GM12878 (cell line): ENCODE measurements around the gene IRF7. TPM values are rescaled to one million over a fixed set of nuclear protein-coding genes. Genes with fewer than 3 reads are reported as not detected.
A peak's percentile ranks its signal among the peaks of the same experiment; 100 is the strongest.

Experiments used
- ATAC-seq: fragments of 200-7000 bp; cut with Tn5 transposase; 3 replicates; pipeline ENCODE4 v1.9.1; 2020; ENCODE audit warnings: mild to moderate bottlenecking, moderate library complexity
- BruUV-seq: library from RNA; stranded (reverse); fragments of 400-500 nt; replicated peaks from 2 replicates; lab custom pipeline; 2021; lab: Mats Ljungman, UMichigan
- CTCF ChIA-PET: fragments of 300-600 bp; sonication (Branson Sonifier 250); formaldehyde crosslinking; extraction: SDS; loops from one replicate; lab custom pipeline; 2021; ENCODE audit warnings: inconsistent platforms; lab: Yijun Ruan, JAX
- POLR2A ChIA-PET: fragments of 350-600 bp; formaldehyde crosslinking; extraction: SDS; loops from one replicate; lab custom pipeline; 2021; ENCODE audit warnings: inconsistent platforms; lab: Charles Lee
- RAD21 ChIA-PET: fragments of 300-600 bp; sonication (Branson Sonifier 250); formaldehyde crosslinking; loops from one replicate; lab custom pipeline; 2023; ENCODE audit warnings: antibody characterized with exemption; ENCODE audit not compliant: unreplicated experiment; lab: Charles Lee
- SMC1A ChIA-PET: fragments of 300-600 bp; sonication (Branson Sonifier 250); formaldehyde crosslinking; loops from one replicate; lab custom pipeline; 2023; ENCODE audit not compliant: unreplicated experiment, uncharacterized antibody; lab: Charles Lee
- DNase-seq: peaks from one replicate; pipeline ENCODE4 v3.0.0-alpha.2; 2011; ENCODE audit warnings: low read depth, low spot score
- FAIRE-seq: peaks from 3 replicates; lab custom pipeline; 2011; peaks lifted over from hg19 to GRCh38; lab: Jason Lieb, UNC
- H2AFZ ChIP-seq: 2 replicates; pipeline ENCODE4 v1.6.0; 2011; ENCODE audit warnings: low read depth, low read length, control low read depth; ENCODE audit not compliant: control insufficient read depth
- H3K27ac ChIP-seq: 2 replicates; pipeline ENCODE4 v1.5.1; 2011; ENCODE audit warnings: control low read depth; ENCODE audit not compliant: control insufficient read depth, insufficient read depth
- H3K27me3 ChIP-seq, 2 experiments: replicated peaks in 1 of 2; 2 replicates each; pipeline versions ENCODE4 v1.6.0 to v1.6.1; 2011; ENCODE audit warnings: low read length in 1 of 2; ENCODE audit not compliant: control insufficient read depth in 2 of 2, insufficient read depth in 2 of 2
- H3K36me3 ChIP-seq, 2 experiments: 2 replicates each; pipeline ENCODE4 v1.5.1; 2011; ENCODE audit warnings: low read length in 1 of 2; ENCODE audit not compliant: control insufficient read depth in 2 of 2, insufficient read depth in 2 of 2
- H3K4me1 ChIP-seq: 2 replicates; pipeline ENCODE4 v1.6.1; 2011; ENCODE audit warnings: mild to moderate bottlenecking, low read length, moderate library complexity, mixed read lengths; ENCODE audit not compliant: control insufficient read depth, insufficient read depth
- H3K4me2 ChIP-seq: 2 replicates; pipeline ENCODE4 v1.6.0; 2011; ENCODE audit warnings: control low read depth; ENCODE audit not compliant: control insufficient read depth, insufficient read depth
- H3K4me3 ChIP-seq: fragments of 200-600 bp; sonication (generic); 2 replicates; pipeline ENCODE4 v1.5.1; 2016
- H3K79me2 ChIP-seq: 2 replicates; pipeline ENCODE4 v1.6.0; 2011; ENCODE audit warnings: low read length; ENCODE audit not compliant: control insufficient read depth, insufficient read depth
- H3K9ac ChIP-seq: 2 replicates; pipeline ENCODE4 v1.8.0; 2011; ENCODE audit warnings: low read length, control low read depth, mixed read lengths; ENCODE audit not compliant: control insufficient read depth, insufficient read depth
- H3K9me3 ChIP-seq: replicated peaks from 3 replicates; pipeline ENCODE4 v1.5.1; 2011; ENCODE audit warnings: mild to moderate bottlenecking, low read length; ENCODE audit not compliant: control insufficient read depth, insufficient read depth
- H4K20me1 ChIP-seq: 2 replicates; pipeline ENCODE4 v1.6.0; 2011; ENCODE audit not compliant: control insufficient read depth, insufficient read depth
- CTCF ChIP-seq, 3 experiments: IDR thresholded peaks in 2 of 3; conservative IDR thresholded peaks in 1 of 3; 2 replicates each; pipeline ENCODE4 v1.5.1; 2011; ENCODE audit warnings: low read depth in 3 of 3, low read length in 3 of 3, mild to moderate bottlenecking in 3 of 3, control low read depth in 2 of 3, moderate library complexity in 2 of 3, inconsistent platforms in 1 of 3, mixed read lengths in 1 of 3; ENCODE audit not compliant: control insufficient read depth in 2 of 3, insufficient read depth in 1 of 3; ENCODE audit errors: extremely low read depth in 1 of 3
- EED ChIP-seq: sonication (generic); IDR thresholded peaks from 2 replicates; pipeline ENCODE4 v1.6.1; 2016; ENCODE audit warnings: antibody characterized with exemption, low read depth
- GABPA ChIP-seq: IDR thresholded peaks from 2 replicates; pipeline ENCODE4 v1.6.1; 2014; ENCODE audit warnings: antibody characterized with exemption, low read depth, mild to moderate bottlenecking, inconsistent platforms
- IKZF2 ChIP-seq, 2 experiments: fragments of 450-650 bp; IDR thresholded peaks; 2 replicates each; pipeline ENCODE4 v1.6.1; 2017; ENCODE audit warnings: mild to moderate bottlenecking in 2 of 2, moderate library complexity in 2 of 2
- KLF5 ChIP-seq: fragments of 450-650 bp; IDR thresholded peaks from 2 replicates; pipeline ENCODE4 v1.6.1; 2014; ENCODE audit warnings: mild to moderate bottlenecking; ENCODE audit not compliant: partially characterized antibody
- MEF2A ChIP-seq: IDR thresholded peaks from 2 replicates; pipeline ENCODE4 v1.6.1; 2011; ENCODE audit warnings: low read depth, mild to moderate bottlenecking, low read length, moderate library complexity; ENCODE audit not compliant: insufficient read depth
- MTA2 ChIP-seq: fragments of 450-650 bp; IDR thresholded peaks from 2 replicates; pipeline ENCODE4 v1.6.1; 2016; ENCODE audit warnings: low read depth, mild to moderate bottlenecking, moderate library complexity
- REST ChIP-seq: IDR thresholded peaks from 2 replicates; pipeline ENCODE4 v1.6.1; 2012; ENCODE audit warnings: mild to moderate bottlenecking, low read depth, low read length
- TCF12 ChIP-seq: IDR thresholded peaks from 2 replicates; pipeline ENCODE4 v1.6.1; 2011; ENCODE audit warnings: low read depth, mild to moderate bottlenecking, low read length
- USF1 ChIP-seq: IDR thresholded peaks from 2 replicates; pipeline ENCODE4 v1.6.1; 2011; ENCODE audit warnings: borderline replicate concordance, low read depth, mild to moderate bottlenecking, moderate library complexity, mixed read lengths, low read length; ENCODE audit not compliant: insufficient read depth; ENCODE audit errors: extremely low read length
- YY1 ChIP-seq: IDR thresholded peaks from 2 replicates; pipeline ENCODE4 v1.6.1; 2011; ENCODE audit warnings: low read depth, mild to moderate bottlenecking, low read length
- ZNF687 ChIP-seq: fragments of 450-650 bp; IDR thresholded peaks from 2 replicates; pipeline ENCODE4 v1.6.1; 2017; ENCODE audit warnings: mild to moderate bottlenecking, moderate library complexity
- WGBS: methylation state at CpG from one replicate; pipeline ENCODE4 v1.1.6; 2016; ENCODE audit warnings: low lambda C conversion rate; ENCODE audit not compliant: insufficient replicate concordance, insufficient coverage; ENCODE audit errors: missing lambda C conversion rate; 5-methylcytosine and 5-hydroxymethylcytosine counted together
- in situ Hi-C: fragments of 300-500 bp; cut with MboI; formaldehyde crosslinking; loops from 9 replicates; pipeline ENCODE4 v1.14.3; 2018; ENCODE audit warnings: mixed read lengths
- intact Hi-C: fragments of 100-400 bp; cut with micrococcal nuclease; formaldehyde crosslinking; loops from one replicate; pipeline ENCODE4 v1.14.2; 2022; ENCODE audit not compliant: unreplicated experiment
- polyA plus RNA-seq, 11 experiments: library from polyadenylated mRNA; depleted of rRNA in 4 of 11; unstranded in 6 of 11; stranded (reverse) in 5 of 11; fragments of >200 nt; fragmentation: Nextera tagmentation in 4 of 11; fragmentation: Illumina TruSeq in 1 of 11; extraction: Ambion mirVana in 4 of 11; extraction: Trizol in 1 of 11; gene quantifications; 1 replicate in 1 of 11; 2 replicates in 10 of 11; pipeline versions ENCODE4 v1.2.1 to v1.2.3, GENCODE V29; 2011 to 2016; ENCODE audit warnings: inconsistent platforms in 2 of 11, missing spikeins in 2 of 11, low read depth in 1 of 11
- total RNA-seq, 4 experiments: library from RNA; depleted of rRNA in 3 of 4; stranded (reverse); fragments of >200 nt in 3 of 4; fragmentation: Illumina TruSeq in 1 of 4; extraction: Trizol in 1 of 4; gene quantifications; 2 replicates each; pipeline versions ENCODE4 v1.2.1 to v1.2.3, GENCODE V29; 2013 to 2021

IRF7 gene
- total and polyA plus RNA-seq, 10 of the 15 experiments (the other 5 are each of a cell fraction or from before 2014, with no cell fraction given) = 4.4 to 141 (median 67.6) TPM

- Histone ChIP-seq H4K20me1 (no peaks in the 10 kb centered on the region), H3K79me2 (no peaks in the 10 kb centered on the region), H3K9ac (0 out of 2 replicates have a peak overlapping the region, but pooled peaks have one; percentile 27), H3K36me3 (no peaks in the 10 kb centered on the region), H3K27me3 (no peaks in the 10 kb centered on the region), H3K4me2 (peak overlapping the region; percentile 75), H3K9me3 (no peaks in the 10 kb centered on the region), H2AFZ (no peak overlapping the region; the same call in 1 of the 2 replicates), H3K4me1 (peaks cover 29% of the 10 kb centered on the region), H3K27ac (peak overlapping the region; percentile 66), H3K4me3 (peak overlapping the region; percentile 39; the same call in 1 of the 2 replicates)
- in situ Hi-C loops = no loop called here
- ChIA-PET RAD21 (interaction anchor here (0.6 kb wide), 1 partner anchor 370 kb away, joined by 3 read pairs; no protein-coding TSS in a partner anchor), SMC1A (no interaction called here), CTCF (interaction anchor here (0.7 to 1.1 kb wide), 2 partner anchors 33 to 179 kb away, joined by 3 read pairs; no protein-coding TSS in a partner anchor), POLR2A (no interaction called here)
- peak; percentile 59 for ATAC-seq
- DNase-seq = no peak
- FAIRE-seq = peak; percentile 70
- intact Hi-C loops = no loop called here
- WGBS = 0% methylated on average over 10 of the region's 10 CpGs
- BruUV-seq = no TSS peak
- peak; percentile 79 for TF ChIP-seq EED
- peak; percentile 74 for TF ChIP-seq YY1
- no peak for TF ChIP-seq ZNF687
- peak in 1 of 3 experiments; percentile 61; a peak in 3 of 6 replicates for TF ChIP-seq CTCF (IDR thresholded peaks at IDR 0.05 in 2 of 3, conservative IDR thresholded peaks at IDR 0.05 in 1 of 3; ENCODE audit: control insufficient read depth in 2 of 3, extremely low read depth in 1 of 3, insufficient read depth in 1 of 3, low read depth in 3 of 3, low read length in 3 of 3)
- TF ChIP-seq IKZF2 (IDR thresholded peaks at IDR 0.05) = peak; percentile 50 to 54; a peak in 3 of 4 replicates
- TF ChIP-seq GABPA = no peak
- no peak for TF ChIP-seq USF1
- TF ChIP-seq KLF5 = no peak
- peak; percentile 82; the same call in 1 of the 2 replicates for TF ChIP-seq MEF2A
- no peak for TF ChIP-seq REST
- TF ChIP-seq TCF12 = 0 out of 2 replicates have a peak, but pooled peaks have one; percentile 53
- TF ChIP-seq MTA2 = no peak
Measured at GRCh38 chr11:629237-629583, 13.5 kb upstream of the IRF7 start.
